Heart left ventricle (tissue), 13 donors: ENCODE measurements around the gene B4GALT1.

Experiments
- POLR2A ChIP-seq, 2 donors: fragments of 450-650 bp; IDR thresholded peaks; one replicate each; pipeline ENCODE4 v1.6.1; 2017; ENCODE audit warnings: antibody characterized with exemption in 2 of 2, mild to moderate bottlenecking in 2 of 2, moderate library complexity in 2 of 2
- TF ChIP-seq, protein P1 (sequence below), 12 donors: fragments of 200-600 bp; sonication (generic) in 4 of 12; IDR thresholded peaks; one replicate each; pipeline versions ENCODE4 v1.5.0 to v1.8.0; 2018 to 2022; ENCODE audit warnings: antibody characterized with exemption in 12 of 12, mild to moderate bottlenecking in 5 of 12
- donor health status: ischemic (EF 13 %, LVEDD 7.1; RV severe dilation, severe dysfunction).
- donor health status: DM: no; HTN: yes; CAD: no.
- donor health status: DM: no; HTN: no; CAD: no.
- donor health status: ischemic (EF 25% LVEDD 6.9; RV normal size, moderate dysfunction).
- donor health status: ischemic (EF 25% LVEDD 5.7; RV mildly dilated, moderate dysfunction).
- donor health status: ischemic (EF 35%, LVEDD 5.7; RV mildly dilated, moderate dysfunction).
- donor health status: nonischemic (EF 11% LVEDD 7.7; RV severe dilation, severe dysfunction).
- donor health status: DM: yes; HTN: yes; CAD: no.
- donor health status: PGD.
- donor health status: ischemic (EF 29% LVEDD 5.4; RV normal size, mild dysfunction).
- donor health status: nonischemic (EF 23%, LVEDD 6.1; RV moderate dilation, normal function).

DNA sequence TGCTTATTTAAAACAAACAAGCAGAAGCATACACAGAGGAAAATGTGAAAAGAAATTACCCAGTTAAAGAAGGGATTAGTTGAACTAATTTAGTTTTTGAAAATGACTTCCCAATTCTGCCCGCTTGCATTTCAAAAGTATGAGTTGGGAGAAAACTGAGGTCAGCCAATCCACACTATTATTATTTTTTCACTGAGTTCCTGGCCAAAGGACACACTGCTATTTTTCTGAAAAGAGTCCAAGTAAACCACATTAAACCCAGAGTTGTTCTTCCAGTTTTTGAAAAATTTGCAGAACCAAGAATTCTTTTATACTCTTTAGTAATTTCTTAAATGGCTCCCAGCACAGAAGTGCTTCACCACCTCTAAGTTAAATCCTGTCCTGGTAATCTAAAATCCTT, 98.1 kb downstream of the B4GALT1 start:
- TF ChIP-seq, protein P1, sequence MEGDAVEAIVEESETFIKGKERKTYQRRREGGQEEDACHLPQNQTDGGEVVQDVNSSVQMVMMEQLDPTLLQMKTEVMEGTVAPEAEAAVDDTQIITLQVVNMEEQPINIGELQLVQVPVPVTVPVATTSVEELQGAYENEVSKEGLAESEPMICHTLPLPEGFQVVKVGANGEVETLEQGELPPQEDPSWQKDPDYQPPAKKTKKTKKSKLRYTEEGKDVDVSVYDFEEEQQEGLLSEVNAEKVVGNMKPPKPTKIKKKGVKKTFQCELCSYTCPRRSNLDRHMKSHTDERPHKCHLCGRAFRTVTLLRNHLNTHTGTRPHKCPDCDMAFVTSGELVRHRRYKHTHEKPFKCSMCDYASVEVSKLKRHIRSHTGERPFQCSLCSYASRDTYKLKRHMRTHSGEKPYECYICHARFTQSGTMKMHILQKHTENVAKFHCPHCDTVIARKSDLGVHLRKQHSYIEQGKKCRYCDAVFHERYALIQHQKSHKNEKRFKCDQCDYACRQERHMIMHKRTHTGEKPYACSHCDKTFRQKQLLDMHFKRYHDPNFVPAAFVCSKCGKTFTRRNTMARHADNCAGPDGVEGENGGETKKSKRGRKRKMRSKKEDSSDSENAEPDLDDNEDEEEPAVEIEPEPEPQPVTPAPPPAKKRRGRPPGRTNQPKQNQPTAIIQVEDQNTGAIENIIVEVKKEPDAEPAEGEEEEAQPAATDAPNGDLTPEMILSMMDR (IDR thresholded peaks at IDR 0.05): no peak
- no peak for TF ChIP-seq POLR2A (IDR thresholded peaks at IDR 0.05)
